ENCODE data around the gene MED7. TPM values are rescaled to one million over a fixed set of nuclear protein-coding genes. Genes with fewer than 3 reads are reported as not detected.

Gene MED7
- total RNA-seq, 1 donor from 2014 or later = 9.6 TPM

DNA sequence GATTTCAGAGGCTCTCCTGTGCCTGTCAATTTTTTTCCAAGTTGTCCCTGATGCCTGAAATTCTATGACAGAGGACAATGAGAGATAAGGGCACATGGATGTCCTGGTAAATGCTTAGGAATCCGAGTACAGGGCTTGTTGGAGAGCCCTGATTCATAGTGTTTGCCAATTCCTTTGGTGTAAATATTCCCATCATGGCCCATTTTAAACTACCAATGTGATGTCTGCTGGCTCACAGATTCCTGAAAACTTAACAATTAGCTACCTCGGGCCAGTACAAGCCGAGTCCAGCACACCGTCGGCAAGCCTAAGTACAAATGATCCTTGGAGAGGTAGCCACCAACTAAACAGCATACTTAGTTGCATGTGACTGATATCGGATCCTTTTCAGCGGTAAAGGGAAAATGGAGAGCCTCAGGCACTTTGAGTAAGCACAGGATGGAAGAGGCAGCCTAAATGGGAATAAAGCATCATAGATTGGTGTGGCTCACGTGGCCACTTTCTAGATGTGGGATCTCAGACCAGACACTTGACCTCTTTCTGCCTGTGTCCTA is 41.5 kb upstream of the MED7 start:
- Mint-ChIP-seq H3K9me3 (ENCODE audit: unreplicated experiment) (no peaks in the 10 kb centered on the region), H3K27ac (ENCODE audit: unreplicated experiment) (no peak overlapping the region), H3K4me3 (ENCODE audit: unreplicated experiment) (no peak overlapping the region), H3K4me1 (ENCODE audit: low read depth, unreplicated experiment) (no peaks in the 10 kb centered on the region), H3K36me3 (ENCODE audit: low read depth, unreplicated experiment) (no peaks in the 10 kb centered on the region), H3K27me3 (ENCODE audit: low read depth, unreplicated experiment) (peaks cover 21% of the 10 kb centered on the region)
- no peak for FAIRE-seq
- H3K79me2 ChIP-seq (ENCODE audit: insufficient read depth, low read length) = no peaks in the 10 kb centered on the region
- TF ChIP-seq, protein P1, sequence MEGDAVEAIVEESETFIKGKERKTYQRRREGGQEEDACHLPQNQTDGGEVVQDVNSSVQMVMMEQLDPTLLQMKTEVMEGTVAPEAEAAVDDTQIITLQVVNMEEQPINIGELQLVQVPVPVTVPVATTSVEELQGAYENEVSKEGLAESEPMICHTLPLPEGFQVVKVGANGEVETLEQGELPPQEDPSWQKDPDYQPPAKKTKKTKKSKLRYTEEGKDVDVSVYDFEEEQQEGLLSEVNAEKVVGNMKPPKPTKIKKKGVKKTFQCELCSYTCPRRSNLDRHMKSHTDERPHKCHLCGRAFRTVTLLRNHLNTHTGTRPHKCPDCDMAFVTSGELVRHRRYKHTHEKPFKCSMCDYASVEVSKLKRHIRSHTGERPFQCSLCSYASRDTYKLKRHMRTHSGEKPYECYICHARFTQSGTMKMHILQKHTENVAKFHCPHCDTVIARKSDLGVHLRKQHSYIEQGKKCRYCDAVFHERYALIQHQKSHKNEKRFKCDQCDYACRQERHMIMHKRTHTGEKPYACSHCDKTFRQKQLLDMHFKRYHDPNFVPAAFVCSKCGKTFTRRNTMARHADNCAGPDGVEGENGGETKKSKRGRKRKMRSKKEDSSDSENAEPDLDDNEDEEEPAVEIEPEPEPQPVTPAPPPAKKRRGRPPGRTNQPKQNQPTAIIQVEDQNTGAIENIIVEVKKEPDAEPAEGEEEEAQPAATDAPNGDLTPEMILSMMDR (IDR thresholded peaks at IDR 0.05; ENCODE audit: insufficient read depth, low read depth, low read length) = no peak
- TF ChIP-seq EZH2 (IDR thresholded peaks at IDR 0.05; ENCODE audit: insufficient read depth, low read length) = no peak
- no peaks in the 10 kb centered on the region for H3K9me3 ChIP-seq (ENCODE audit: insufficient read depth, low read depth, low read length)
- DNase-seq (ENCODE audit: low read depth) = no peak
- no peak overlapping the region for H3K27ac ChIP-seq (ENCODE audit: low read depth, low read length)
- H3K9ac ChIP-seq (ENCODE audit: low read length) = no peak overlapping the region
- no peak overlapping the region for H3K4me2 ChIP-seq (ENCODE audit: low read length)
- no peaks in the 10 kb centered on the region for H4K20me1 ChIP-seq (ENCODE audit: insufficient read depth, low read length)
- H3K36me3 ChIP-seq (ENCODE audit: insufficient read depth, low read length) = no peaks in the 10 kb centered on the region
- no peaks in the 10 kb centered on the region for H3K4me1 ChIP-seq (ENCODE audit: insufficient read depth, low read length)
- H3K4me3 ChIP-seq (ENCODE audit: insufficient read depth, low read depth, low read length) = no peak overlapping the region
- peaks cover 11% of the 10 kb centered on the region for H3K27me3 ChIP-seq (ENCODE audit: insufficient read depth, low read length)
- H2AFZ ChIP-seq (ENCODE audit: low read depth, low read length) = no peak overlapping the region

DNA sequence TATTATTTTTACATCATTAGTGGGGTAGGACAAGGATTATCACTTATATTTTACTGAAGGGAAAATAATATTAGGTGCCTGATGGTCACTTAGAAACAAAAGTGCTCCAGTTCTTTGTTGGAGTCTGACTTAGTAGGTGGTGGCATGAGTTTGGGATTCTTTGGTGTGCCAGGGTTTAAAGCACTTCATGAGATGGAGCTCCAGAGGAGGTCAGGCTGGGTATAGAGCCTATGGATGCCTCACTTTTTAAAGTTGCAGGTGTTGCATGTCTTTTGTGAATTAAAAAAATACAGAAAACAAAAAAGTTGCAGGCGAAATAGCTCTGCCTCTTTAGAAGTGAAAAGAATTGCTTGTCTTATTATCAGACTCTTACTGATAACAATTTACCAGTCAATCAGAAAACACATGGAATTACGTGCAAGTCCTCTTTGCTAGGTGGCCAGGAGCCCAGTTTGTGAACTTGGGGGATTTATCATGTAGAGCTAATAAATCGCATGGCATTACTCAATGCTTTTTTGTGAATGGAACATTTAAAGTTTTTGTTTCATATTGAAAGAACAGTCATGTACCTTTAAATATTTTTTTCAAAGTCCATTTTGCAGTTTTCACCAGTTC is 39.6 kb upstream of the MED7 start:
- Mint-ChIP-seq H3K4me3 (ENCODE audit: unreplicated experiment) (no peak overlapping the region), H3K9me3 (ENCODE audit: unreplicated experiment) (peaks cover 5% of the 10 kb centered on the region), H3K27ac (ENCODE audit: unreplicated experiment) (no peak overlapping the region), H3K27me3 (ENCODE audit: low read depth, unreplicated experiment) (peaks cover 19% of the 10 kb centered on the region), H3K36me3 (ENCODE audit: low read depth, unreplicated experiment) (no peaks in the 10 kb centered on the region), H3K4me1 (ENCODE audit: low read depth, unreplicated experiment) (no peaks in the 10 kb centered on the region)
- Histone ChIP-seq H3K9me3 (ENCODE audit: insufficient read depth, low read depth, low read length) (no peaks in the 10 kb centered on the region), H3K9ac (ENCODE audit: low read length) (no peak overlapping the region), H4K20me1 (ENCODE audit: insufficient read depth, low read length) (no peaks in the 10 kb centered on the region), H3K27ac (ENCODE audit: low read depth, low read length) (no peak overlapping the region), H3K79me2 (ENCODE audit: insufficient read depth, low read length) (no peaks in the 10 kb centered on the region), H3K27me3 (ENCODE audit: insufficient read depth, low read length) (peaks cover 11% of the 10 kb centered on the region), H3K36me3 (ENCODE audit: insufficient read depth, low read length) (no peaks in the 10 kb centered on the region), H2AFZ (ENCODE audit: low read depth, low read length) (no peak overlapping the region), H3K4me3 (ENCODE audit: insufficient read depth, low read depth, low read length) (no peak overlapping the region), H3K4me2 (ENCODE audit: low read length) (no peak overlapping the region), H3K4me1 (ENCODE audit: insufficient read depth, low read length) (no peaks in the 10 kb centered on the region)
- DNase-seq (ENCODE audit: low read depth) (no peak), FAIRE-seq (no peak)
- TF ChIP-seq, protein P1 (IDR thresholded peaks at IDR 0.05; ENCODE audit: insufficient read depth, low read depth, low read length) = no peak
- TF ChIP-seq EZH2 (IDR thresholded peaks at IDR 0.05; ENCODE audit: insufficient read depth, low read length) = no peak
